ENCODE measurements around the gene MOB3B.

The MOB3B gene

DNA sequence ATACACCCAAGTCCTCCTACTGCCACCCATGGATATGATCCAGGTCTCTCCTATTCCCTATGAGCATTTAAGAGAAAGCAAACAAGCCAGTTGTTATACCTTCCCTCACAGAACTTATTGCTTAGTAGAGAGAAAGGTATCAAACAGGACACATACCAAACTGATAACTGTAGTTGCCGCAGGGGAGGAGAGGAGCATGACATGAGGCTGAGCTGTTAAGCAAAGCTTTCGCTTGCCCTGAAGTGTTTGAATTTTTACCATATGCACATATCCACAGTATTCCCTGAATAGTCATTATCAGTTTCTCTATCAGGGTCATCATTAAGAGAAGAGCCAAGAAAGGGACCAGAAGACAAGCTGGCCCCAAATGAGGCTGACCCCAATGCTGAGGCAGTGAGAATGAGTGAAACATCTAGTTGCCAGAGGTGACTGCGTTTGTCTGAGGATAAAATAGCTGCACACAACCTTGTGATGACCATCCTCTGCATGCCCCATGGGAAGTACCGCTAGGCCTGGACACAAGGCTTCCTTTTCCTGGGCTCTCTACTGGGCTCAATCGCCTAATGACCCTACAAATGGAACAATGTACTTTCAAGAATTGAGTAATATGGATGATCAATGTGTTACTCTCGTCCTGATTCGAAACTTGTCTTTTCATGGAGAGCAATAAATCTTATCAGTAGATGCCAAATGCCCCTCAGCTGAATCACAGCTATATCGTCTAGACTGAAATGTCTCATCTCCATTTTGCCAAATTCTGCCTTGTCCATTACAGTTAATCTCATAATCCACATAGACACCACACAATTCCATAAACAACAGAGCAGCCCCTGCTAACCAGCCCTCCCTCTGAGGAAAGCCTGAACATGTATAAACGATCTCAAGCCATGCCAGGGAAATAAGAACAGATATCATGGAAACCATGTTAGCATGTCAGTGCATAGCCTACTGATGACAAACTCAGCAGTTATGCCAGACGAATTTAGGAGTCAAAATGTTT lies 9.8 kb downstream of the MOB3B start:
- no peak for DNase-seq
- no peaks in the 10 kb centered on the region for H3K36me3 ChIP-seq (ENCODE audit: control insufficient read depth, insufficient read depth, low read length)

DNA sequence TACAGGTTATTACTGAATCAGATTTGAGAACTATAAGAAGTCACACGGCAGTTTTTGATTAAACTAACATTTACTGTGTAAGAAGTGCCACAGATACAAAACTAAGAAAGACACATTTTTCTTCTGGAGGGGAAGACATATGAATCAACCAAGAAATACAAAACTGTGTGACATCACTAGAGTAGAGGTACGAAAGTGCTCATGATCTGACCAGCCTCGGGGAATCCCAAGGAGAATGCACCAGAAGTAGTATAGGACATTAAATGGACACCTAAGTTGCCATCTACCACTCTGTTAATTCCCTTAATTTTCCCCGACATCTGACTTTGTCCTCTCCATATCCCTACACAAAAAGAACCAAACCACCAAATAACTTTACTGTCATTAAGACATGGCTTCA lies 10.8 kb downstream of the MOB3B start:
- H3K4me1 ChIP-seq (ENCODE audit: control insufficient read depth, insufficient read depth, low read length, poor library complexity, severe bottlenecking), result no peaks in the 10 kb centered on the region
- H3K4me3 ChIP-seq (ENCODE audit: insufficient read depth, low read depth, low read length, poor library complexity, severe bottlenecking), result no peak overlapping the region
- H3K36me3 ChIP-seq (ENCODE audit: control insufficient read depth, insufficient read depth, low read length), result no peaks in the 10 kb centered on the region
- H3K27ac ChIP-seq (ENCODE audit: insufficient read depth, low read length, poor library complexity, severe bottlenecking), result no peak overlapping the region
- no peaks in the 10 kb centered on the region for H3K9me3 ChIP-seq (ENCODE audit: control insufficient read depth, low read length)
- no peaks in the 10 kb centered on the region for H3K27me3 ChIP-seq (replicated peaks; ENCODE audit: control insufficient read depth, insufficient read depth, low read length, poor library complexity, severe bottlenecking)
- no peak for DNase-seq

More for the DNA sequence above, 9.8 kb downstream of the MOB3B start:
- Histone ChIP-seq H3K27me3 (replicated peaks; ENCODE audit: control insufficient read depth, insufficient read depth, low read length, poor library complexity, severe bottlenecking) (no peaks in the 10 kb centered on the region), H3K4me3 (ENCODE audit: insufficient read depth, low read depth, low read length, poor library complexity, severe bottlenecking) (no peak overlapping the region), H3K9me3 (ENCODE audit: control insufficient read depth, low read length) (no peaks in the 10 kb centered on the region), H3K4me1 (ENCODE audit: control insufficient read depth, insufficient read depth, low read length, poor library complexity, severe bottlenecking) (no peaks in the 10 kb centered on the region), H3K27ac (ENCODE audit: insufficient read depth, low read length, poor library complexity, severe bottlenecking) (no peak overlapping the region)

DNA sequence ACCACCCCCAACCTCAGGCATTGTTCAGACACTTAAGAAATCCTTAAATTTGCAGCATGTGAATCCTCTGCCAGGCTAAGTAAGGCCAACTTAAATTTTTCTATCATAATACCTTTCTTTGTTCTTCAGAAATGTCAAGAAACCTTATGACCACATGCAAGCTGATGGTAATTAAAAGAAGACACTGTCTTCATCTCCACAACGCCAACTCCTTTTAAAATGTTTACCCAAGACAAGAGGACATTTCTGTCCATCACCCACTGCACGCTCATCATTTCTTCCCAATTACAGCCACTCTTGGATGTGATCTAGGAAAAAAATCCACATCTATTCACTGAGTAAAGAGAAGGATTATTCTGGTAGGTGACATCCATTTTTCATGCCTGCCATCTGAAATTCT lies 11.6 kb downstream of the MOB3B start:
- DNase-seq, result no peak
- no peaks in the 10 kb centered on the region for H3K27me3 ChIP-seq (replicated peaks; ENCODE audit: control insufficient read depth, insufficient read depth, low read length, poor library complexity, severe bottlenecking)
- no peaks in the 10 kb centered on the region for H3K4me1 ChIP-seq (ENCODE audit: control insufficient read depth, insufficient read depth, low read length, poor library complexity, severe bottlenecking)
- no peak overlapping the region for H3K27ac ChIP-seq (ENCODE audit: insufficient read depth, low read length, poor library complexity, severe bottlenecking)
- no peaks in the 10 kb centered on the region for H3K36me3 ChIP-seq (ENCODE audit: control insufficient read depth, insufficient read depth, low read length)
- no peaks in the 10 kb centered on the region for H3K9me3 ChIP-seq (ENCODE audit: control insufficient read depth, low read length)
- H3K4me3 ChIP-seq (ENCODE audit: insufficient read depth, low read depth, low read length, poor library complexity, severe bottlenecking), result no peak overlapping the region

DNA sequence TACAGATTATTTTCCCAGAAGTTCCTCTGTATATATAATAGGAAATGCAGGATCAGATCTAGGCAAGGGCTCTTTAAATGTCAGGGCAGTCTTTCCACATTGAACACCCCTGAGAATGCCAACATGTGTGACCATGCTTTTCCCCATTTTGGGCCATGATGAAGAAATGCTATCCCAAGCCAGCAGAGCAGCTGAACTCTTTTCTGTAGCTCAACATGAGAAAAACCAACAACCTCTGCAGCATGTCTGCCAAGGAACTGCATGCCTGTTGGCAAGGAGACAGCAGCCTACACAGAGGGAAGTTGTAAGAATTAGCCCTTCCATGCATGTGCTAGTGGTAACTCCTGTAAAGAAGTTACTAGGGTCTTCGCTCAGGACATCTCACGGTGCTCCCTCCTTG lies 15.1 kb downstream of the MOB3B start:
- no peaks in the 10 kb centered on the region for H3K4me1 ChIP-seq (ENCODE audit: control insufficient read depth, insufficient read depth, low read length, poor library complexity, severe bottlenecking)
- H3K9me3 ChIP-seq (ENCODE audit: control insufficient read depth, low read length), result no peaks in the 10 kb centered on the region
- H3K4me3 ChIP-seq (ENCODE audit: insufficient read depth, low read depth, low read length, poor library complexity, severe bottlenecking), result no peak overlapping the region
- H3K27me3 ChIP-seq (replicated peaks; ENCODE audit: control insufficient read depth, insufficient read depth, low read length, poor library complexity, severe bottlenecking), result no peaks in the 10 kb centered on the region
- no peak for DNase-seq
- H3K36me3 ChIP-seq (ENCODE audit: control insufficient read depth, insufficient read depth, low read length), result no peaks in the 10 kb centered on the region
- H3K27ac ChIP-seq (ENCODE audit: insufficient read depth, low read length, poor library complexity, severe bottlenecking), result no peak overlapping the region

DNA sequence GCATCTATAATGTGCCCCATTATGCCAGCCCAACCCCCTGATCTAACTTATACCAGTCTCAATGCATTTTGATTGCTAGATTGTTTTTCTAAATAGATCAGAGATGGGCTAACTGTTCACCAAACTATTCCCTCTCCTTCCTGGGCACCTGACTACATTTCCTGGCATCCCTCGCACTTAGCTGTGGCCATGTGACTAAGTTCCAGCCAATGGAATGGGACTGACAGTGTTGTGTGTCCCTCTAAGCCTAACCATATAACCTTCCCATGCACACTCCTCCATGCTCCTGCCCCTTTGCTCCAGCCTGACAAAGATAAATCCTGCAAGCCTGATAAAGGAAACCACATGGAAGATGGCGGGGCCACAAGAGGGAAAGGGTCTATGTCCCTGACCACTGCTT lies 17.8 kb downstream of the MOB3B start:
- no peak for DNase-seq
- Histone ChIP-seq H3K27ac (ENCODE audit: insufficient read depth, low read length, poor library complexity, severe bottlenecking) (no peak overlapping the region), H3K36me3 (ENCODE audit: control insufficient read depth, insufficient read depth, low read length) (no peaks in the 10 kb centered on the region), H3K9me3 (ENCODE audit: control insufficient read depth, low read length) (no peaks in the 10 kb centered on the region), H3K4me1 (ENCODE audit: control insufficient read depth, insufficient read depth, low read length, poor library complexity, severe bottlenecking) (no peaks in the 10 kb centered on the region), H3K4me3 (ENCODE audit: insufficient read depth, low read depth, low read length, poor library complexity, severe bottlenecking) (no peak overlapping the region), H3K27me3 (replicated peaks; ENCODE audit: control insufficient read depth, insufficient read depth, low read length, poor library complexity, severe bottlenecking) (no peaks in the 10 kb centered on the region)

DNA sequence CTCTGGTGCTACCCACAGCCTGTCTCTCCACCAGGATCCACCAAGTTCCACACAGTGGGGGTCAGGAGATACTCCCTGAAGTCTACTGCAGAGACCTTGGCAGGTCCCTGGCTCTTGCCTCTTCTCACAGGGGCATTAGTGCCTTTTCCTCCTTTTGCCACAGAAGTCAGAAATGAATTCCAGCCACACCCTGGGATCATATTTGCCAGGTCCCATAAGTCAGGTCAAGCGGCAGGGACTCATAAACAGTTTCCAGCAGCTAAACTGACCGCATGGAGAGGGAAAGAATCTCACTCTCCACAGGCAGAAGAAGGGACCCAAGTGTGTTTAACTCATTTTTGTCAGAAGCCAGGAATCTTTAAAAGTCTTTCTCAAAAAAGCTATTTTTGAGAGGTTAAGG lies 18.8 kb downstream of the MOB3B start:
- H3K27me3 ChIP-seq (replicated peaks; ENCODE audit: control insufficient read depth, insufficient read depth, low read length, poor library complexity, severe bottlenecking), result no peaks in the 10 kb centered on the region
- H3K36me3 ChIP-seq (ENCODE audit: control insufficient read depth, insufficient read depth, low read length), result no peaks in the 10 kb centered on the region
- H3K4me1 ChIP-seq (ENCODE audit: control insufficient read depth, insufficient read depth, low read length, poor library complexity, severe bottlenecking), result no peaks in the 10 kb centered on the region

DNA sequence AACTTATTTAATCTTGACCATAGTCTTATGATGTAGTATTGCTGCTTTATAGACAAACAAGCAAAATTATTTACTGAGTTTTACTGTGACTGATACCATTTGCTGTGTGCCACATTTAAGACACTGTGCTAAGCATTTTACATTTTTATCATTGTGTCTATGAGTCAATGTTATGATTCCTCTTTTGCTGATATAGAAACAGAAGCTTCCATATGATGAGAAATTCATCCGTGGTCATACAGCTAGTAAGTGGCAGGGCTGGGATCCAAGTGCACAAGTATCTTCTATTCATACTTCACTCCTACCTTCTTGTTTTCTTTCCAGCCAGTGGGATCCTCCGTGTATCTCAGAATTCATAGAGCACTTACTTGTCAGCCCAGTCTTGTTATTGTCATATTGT lies 22.6 kb downstream of the MOB3B start:
- Histone ChIP-seq H3K27ac (ENCODE audit: insufficient read depth, low read length, poor library complexity, severe bottlenecking) (no peak overlapping the region), H3K36me3 (ENCODE audit: control insufficient read depth, insufficient read depth, low read length) (no peaks in the 10 kb centered on the region), H3K4me3 (ENCODE audit: insufficient read depth, low read depth, low read length, poor library complexity, severe bottlenecking) (no peak overlapping the region), H3K9me3 (ENCODE audit: control insufficient read depth, low read length) (no peaks in the 10 kb centered on the region), H3K27me3 (replicated peaks; ENCODE audit: control insufficient read depth, insufficient read depth, low read length, poor library complexity, severe bottlenecking) (no peaks in the 10 kb centered on the region), H3K4me1 (ENCODE audit: control insufficient read depth, insufficient read depth, low read length, poor library complexity, severe bottlenecking) (no peaks in the 10 kb centered on the region)
- DNase-seq, result no peak

More for the DNA sequence above, 18.8 kb downstream of the MOB3B start:
- Histone ChIP-seq H3K27ac (ENCODE audit: insufficient read depth, low read length, poor library complexity, severe bottlenecking) (no peak overlapping the region), H3K9me3 (ENCODE audit: control insufficient read depth, low read length) (no peaks in the 10 kb centered on the region), H3K4me3 (ENCODE audit: insufficient read depth, low read depth, low read length, poor library complexity, severe bottlenecking) (no peak overlapping the region)
- DNase-seq, result no peak

DNA sequence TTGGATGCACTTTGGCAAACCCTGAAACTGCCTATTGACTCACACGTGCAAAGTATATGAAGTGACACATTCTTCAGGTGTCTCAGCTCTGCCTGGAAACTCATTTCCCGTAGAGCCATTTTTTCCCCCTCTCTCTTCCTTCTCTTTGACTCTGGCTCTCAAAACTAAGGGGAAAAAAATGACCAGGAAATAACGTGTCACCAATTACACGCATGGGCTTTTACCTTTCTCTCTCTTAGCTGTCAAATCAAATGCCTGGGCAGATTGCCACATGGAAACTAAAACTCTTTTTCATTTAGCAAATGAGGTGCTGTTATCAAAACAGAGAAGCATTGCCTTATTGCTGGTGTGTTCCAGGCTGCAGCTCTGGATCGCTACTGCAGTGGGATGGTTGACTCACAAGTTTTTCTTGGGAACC lies 23.9 kb downstream of the MOB3B start:
- Histone ChIP-seq H3K27ac (ENCODE audit: insufficient read depth, low read length, poor library complexity, severe bottlenecking) (no peak overlapping the region), H3K9me3 (ENCODE audit: control insufficient read depth, low read length) (no peaks in the 10 kb centered on the region), H3K27me3 (replicated peaks; ENCODE audit: control insufficient read depth, insufficient read depth, low read length, poor library complexity, severe bottlenecking) (no peaks in the 10 kb centered on the region), H3K4me1 (ENCODE audit: control insufficient read depth, insufficient read depth, low read length, poor library complexity, severe bottlenecking) (no peaks in the 10 kb centered on the region), H3K4me3 (ENCODE audit: insufficient read depth, low read depth, low read length, poor library complexity, severe bottlenecking) (no peak overlapping the region), H3K36me3 (ENCODE audit: control insufficient read depth, insufficient read depth, low read length) (no peaks in the 10 kb centered on the region)
- DNase-seq, result no peak

DNA sequence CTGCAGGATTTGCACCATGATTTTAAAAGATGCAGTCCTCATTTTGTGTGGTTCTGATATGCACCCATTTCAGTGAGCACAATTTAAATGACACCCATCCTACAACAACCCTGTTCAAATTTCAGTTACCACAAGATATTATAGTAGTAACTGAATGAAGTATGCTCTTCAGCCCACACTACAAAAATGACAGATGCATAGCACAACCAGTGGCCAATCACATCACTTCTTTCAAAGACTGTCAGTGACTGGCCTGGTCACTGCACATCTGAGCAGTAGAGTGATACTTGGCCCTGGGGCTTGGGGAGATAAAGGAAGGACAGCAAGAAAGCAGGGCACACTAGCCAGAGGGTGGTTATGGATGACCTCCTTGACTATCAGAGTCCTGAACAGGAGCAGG lies 25.4 kb downstream of the MOB3B start:
- Histone ChIP-seq H3K27me3 (replicated peaks; ENCODE audit: control insufficient read depth, insufficient read depth, low read length, poor library complexity, severe bottlenecking) (no peaks in the 10 kb centered on the region), H3K27ac (ENCODE audit: insufficient read depth, low read length, poor library complexity, severe bottlenecking) (no peak overlapping the region), H3K9me3 (ENCODE audit: control insufficient read depth, low read length) (no peaks in the 10 kb centered on the region), H3K4me1 (ENCODE audit: control insufficient read depth, insufficient read depth, low read length, poor library complexity, severe bottlenecking) (no peaks in the 10 kb centered on the region), H3K36me3 (ENCODE audit: control insufficient read depth, insufficient read depth, low read length) (no peaks in the 10 kb centered on the region), H3K4me3 (ENCODE audit: insufficient read depth, low read depth, low read length, poor library complexity, severe bottlenecking) (no peak overlapping the region)
- DNase-seq, result no peak

DNA sequence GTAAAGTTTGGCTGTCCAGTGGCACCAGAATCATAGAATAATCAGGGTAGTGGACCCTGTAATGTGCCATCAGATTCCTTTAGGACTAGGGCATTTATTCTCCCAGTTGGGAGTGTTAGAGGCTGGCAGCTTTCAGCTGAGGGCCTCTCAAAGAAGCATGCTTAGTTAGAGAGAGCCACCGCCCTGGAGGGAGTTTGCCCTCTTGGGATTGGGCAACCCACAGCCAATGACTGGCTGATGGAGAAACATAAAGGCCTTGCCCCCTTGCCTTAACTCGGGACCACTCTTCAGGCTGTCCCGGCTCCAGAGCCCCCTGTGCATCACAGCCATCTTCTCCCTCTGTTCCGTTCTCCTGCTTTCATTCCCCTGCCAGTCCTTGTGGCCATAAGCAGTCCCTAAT lies 26.0 kb downstream of the MOB3B start:
- no peaks in the 10 kb centered on the region for H3K36me3 ChIP-seq (ENCODE audit: control insufficient read depth, insufficient read depth, low read length)
- no peak overlapping the region for H3K27ac ChIP-seq (ENCODE audit: insufficient read depth, low read length, poor library complexity, severe bottlenecking)
- H3K9me3 ChIP-seq (ENCODE audit: control insufficient read depth, low read length), result no peaks in the 10 kb centered on the region
- DNase-seq, result no peak
- H3K27me3 ChIP-seq (replicated peaks; ENCODE audit: control insufficient read depth, insufficient read depth, low read length, poor library complexity, severe bottlenecking), result no peaks in the 10 kb centered on the region
- no peaks in the 10 kb centered on the region for H3K4me1 ChIP-seq (ENCODE audit: control insufficient read depth, insufficient read depth, low read length, poor library complexity, severe bottlenecking)
- H3K4me3 ChIP-seq (ENCODE audit: insufficient read depth, low read depth, low read length, poor library complexity, severe bottlenecking), result no peak overlapping the region
